HL-60 (cell line): ENCODE results near the gene TMEM171.

Experiments used
- CTCF ChIP-seq: IDR thresholded peaks from one replicate; pipeline ENCODE4 v1.5.1; 2011; ENCODE audit warnings: low read length, control low read depth, inconsistent platforms; ENCODE audit not compliant: insufficient read depth
- GABPA ChIP-seq: IDR thresholded peaks from 2 replicates; pipeline ENCODE4 v1.6.1; 2012; ENCODE audit warnings: low read depth
- POLR2AphosphoS5 ChIP-seq: IDR thresholded peaks from 2 replicates; pipeline ENCODE4 v1.6.1; 2012; ENCODE audit warnings: low read depth
- SPI1 ChIP-seq: IDR thresholded peaks from 2 replicates; pipeline ENCODE4 v1.6.1; 2012; ENCODE audit warnings: low read depth, mild to moderate bottlenecking, borderline replicate concordance
- TF ChIP-seq, protein P1 (sequence below): IDR thresholded peaks from 2 replicates; pipeline ENCODE4 v1.6.1; 2012; ENCODE audit warnings: low read depth; ENCODE audit not compliant: insufficient replicate concordance

DNA sequence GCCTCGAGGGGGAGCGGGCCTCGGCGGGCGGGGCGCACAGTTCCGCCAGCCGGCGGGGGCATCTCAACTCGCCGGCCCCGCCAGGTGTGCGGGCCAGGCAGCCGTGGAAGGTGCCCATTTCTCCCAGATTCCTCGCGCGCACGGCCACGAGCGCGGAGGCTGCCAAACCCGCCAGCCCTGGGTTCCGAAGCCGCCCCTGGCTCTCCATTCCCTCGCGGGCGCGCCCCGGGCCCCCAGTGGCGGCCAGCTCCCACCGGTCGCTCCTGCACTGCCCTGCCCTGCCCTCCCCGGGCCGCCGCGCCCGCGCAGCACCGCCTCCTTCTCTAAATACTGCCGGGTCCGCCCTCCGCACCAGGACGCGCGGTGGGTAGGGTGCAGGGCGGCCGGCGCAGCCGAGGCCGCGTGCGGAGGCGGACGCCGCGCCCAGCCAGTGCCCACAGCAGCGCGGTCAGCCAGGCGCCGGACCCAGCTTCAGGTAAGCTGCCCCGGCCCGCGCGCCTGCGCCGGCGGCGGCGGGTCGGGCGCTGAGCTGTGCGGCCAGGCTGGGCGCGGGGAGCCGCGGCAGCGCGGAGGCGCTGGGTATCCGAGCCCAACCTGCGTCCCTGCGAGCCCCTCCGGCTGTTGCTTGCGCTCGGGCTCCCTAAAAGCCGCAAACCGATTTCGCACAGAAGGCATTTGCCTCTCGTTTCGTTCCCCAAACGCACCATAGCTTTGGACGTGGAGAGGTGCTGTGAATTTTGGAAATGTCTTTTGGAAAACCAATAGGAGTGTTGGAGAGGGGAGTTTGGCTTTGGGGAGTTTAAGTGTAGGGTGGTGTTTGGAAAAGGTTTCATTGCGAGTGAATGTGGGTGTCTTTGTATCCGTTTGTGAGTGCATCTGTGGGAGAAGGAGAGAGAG is at the start of gene TMEM171:
- TF ChIP-seq CTCF = no peak
- TF ChIP-seq SPI1 = no peak
- no peak for TF ChIP-seq POLR2AphosphoS5
- TF ChIP-seq, protein P1, sequence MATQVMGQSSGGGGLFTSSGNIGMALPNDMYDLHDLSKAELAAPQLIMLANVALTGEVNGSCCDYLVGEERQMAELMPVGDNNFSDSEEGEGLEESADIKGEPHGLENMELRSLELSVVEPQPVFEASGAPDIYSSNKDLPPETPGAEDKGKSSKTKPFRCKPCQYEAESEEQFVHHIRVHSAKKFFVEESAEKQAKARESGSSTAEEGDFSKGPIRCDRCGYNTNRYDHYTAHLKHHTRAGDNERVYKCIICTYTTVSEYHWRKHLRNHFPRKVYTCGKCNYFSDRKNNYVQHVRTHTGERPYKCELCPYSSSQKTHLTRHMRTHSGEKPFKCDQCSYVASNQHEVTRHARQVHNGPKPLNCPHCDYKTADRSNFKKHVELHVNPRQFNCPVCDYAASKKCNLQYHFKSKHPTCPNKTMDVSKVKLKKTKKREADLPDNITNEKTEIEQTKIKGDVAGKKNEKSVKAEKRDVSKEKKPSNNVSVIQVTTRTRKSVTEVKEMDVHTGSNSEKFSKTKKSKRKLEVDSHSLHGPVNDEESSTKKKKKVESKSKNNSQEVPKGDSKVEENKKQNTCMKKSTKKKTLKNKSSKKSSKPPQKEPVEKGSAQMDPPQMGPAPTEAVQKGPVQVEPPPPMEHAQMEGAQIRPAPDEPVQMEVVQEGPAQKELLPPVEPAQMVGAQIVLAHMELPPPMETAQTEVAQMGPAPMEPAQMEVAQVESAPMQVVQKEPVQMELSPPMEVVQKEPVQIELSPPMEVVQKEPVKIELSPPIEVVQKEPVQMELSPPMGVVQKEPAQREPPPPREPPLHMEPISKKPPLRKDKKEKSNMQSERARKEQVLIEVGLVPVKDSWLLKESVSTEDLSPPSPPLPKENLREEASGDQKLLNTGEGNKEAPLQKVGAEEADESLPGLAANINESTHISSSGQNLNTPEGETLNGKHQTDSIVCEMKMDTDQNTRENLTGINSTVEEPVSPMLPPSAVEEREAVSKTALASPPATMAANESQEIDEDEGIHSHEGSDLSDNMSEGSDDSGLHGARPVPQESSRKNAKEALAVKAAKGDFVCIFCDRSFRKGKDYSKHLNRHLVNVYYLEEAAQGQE = no peak
- TF ChIP-seq GABPA = no peak
